ENCODE results near the gene SV2B. TPM values are rescaled to one million over a fixed set of nuclear protein-coding genes. Genes with fewer than 3 reads are reported as not detected.

The SV2B gene
- total and polyA plus RNA-seq, 2 donors (not counting 3 experiments of a cell fraction or from before 2014, with no cell fraction given), result not detected

- TF ChIP-seq MYC (IDR thresholded peaks at IDR 0.05; ENCODE audit: low read depth, low read length) (no peak), POLR2A (IDR thresholded peaks at IDR 0.05; ENCODE audit: low read depth, low read length) (no peak), JUN (IDR thresholded peaks at IDR 0.05; ENCODE audit: borderline replicate concordance, insufficient read depth, insufficient read length, low read depth) (no peak), MAX (IDR thresholded peaks at IDR 0.05; ENCODE audit: insufficient read depth, insufficient read length) (no peak)
- intact Hi-C loops (cut with micrococcal nuclease), result no loop called here
These were observed 34.6 kb upstream of the SV2B start for GRCh38 chr15:91065505-91065904.

GRCh38 chr15:91067036-91067435 lies 33.0 kb upstream of the SV2B start:
- Histone ChIP-seq H3K27me3 (ENCODE audit: control insufficient read depth in 2 of 2, insufficient read depth in 2 of 2, low read length in 2 of 2) (no peaks in the 10 kb centered on the region), H3K36me3 (ENCODE audit: control insufficient read depth in 2 of 2, extremely low read depth in 1 of 2, insufficient read depth in 2 of 2, low read length in 2 of 2) (no peaks in the 10 kb centered on the region), H3K9ac (replicated peaks; ENCODE audit: extremely low read depth, insufficient read depth, low read length) (no peak overlapping the region), H3K4me2 (ENCODE audit: insufficient read depth, low read length) (no peak overlapping the region), H3K4me1 (ENCODE audit: control insufficient read depth, extremely low read depth, insufficient read depth, low read length) (no peaks in the 10 kb centered on the region), H3K4me3 (replicated peaks in 1 of 3; ENCODE audit: insufficient read depth in 1 of 3, low read depth in 1 of 3, low read length in 3 of 3) (no peak overlapping the region), H3K27ac (ENCODE audit: insufficient read depth, low read depth, low read length) (no peak overlapping the region), H3K79me2 (ENCODE audit: control insufficient read depth, insufficient read depth, low read length) (no peaks in the 10 kb centered on the region), H4K20me1 (replicated peaks; ENCODE audit: control insufficient read depth, extremely low read depth, insufficient read depth, low read length) (no peaks in the 10 kb centered on the region), H3K9me1 (replicated peaks; ENCODE audit: control insufficient read depth, extremely low read depth, insufficient read depth, low read length) (no peaks in the 10 kb centered on the region), H3K9me3 (replicated peaks; ENCODE audit: control insufficient read depth, insufficient read depth, low read length) (no peaks in the 10 kb centered on the region), H2AFZ (ENCODE audit: low read depth, low read length) (no peak overlapping the region)
- dilution Hi-C loops (cut with MboI; ENCODE audit: extremely low pct_ligation_motif_present, low sequenced_read_pairs) (no loop called here), intact Hi-C loops (cut with micrococcal nuclease) (no loop called here)
- FAIRE-seq (no peak), DNase-seq (ENCODE audit: low read depth, low spot score) (no peak)
- ChIA-PET POLR2A (no interaction called here), CTCF (interaction anchor here (1.1 kb wide), 1 partner anchor 12 kb away, joined by 3 read pairs; no protein-coding TSS in a partner anchor)
- TF ChIP-seq MAX (IDR thresholded peaks at IDR 0.05; ENCODE audit: insufficient read depth, insufficient read length), result no peak
- no peak for TF ChIP-seq CTCF (IDR thresholded peaks at IDR 0.05; ENCODE audit: extremely low read depth in 1 of 2, insufficient read depth in 1 of 2, low read depth in 1 of 2, low read length in 2 of 2)
- no peak for TF ChIP-seq POLR2AphosphoS5 (IDR thresholded peaks at IDR 0.05; ENCODE audit: insufficient read depth, low read depth, low read length)
- no TSS peak for BruUV-seq (replicated peaks)

More at GRCh38 chr15:91065505-91065904, 34.6 kb upstream of the SV2B start:
- dilution Hi-C loops (cut with MboI; ENCODE audit: extremely low pct_ligation_motif_present, low sequenced_read_pairs), result no loop called here
- DNase-seq (ENCODE audit: low read depth, low spot score) (no peak), FAIRE-seq (no peak)
- H3K4me3 ChIP-seq (replicated peaks in 1 of 3; ENCODE audit: insufficient read depth in 1 of 3, low read depth in 1 of 3, low read length in 3 of 3), result no peak overlapping the region
- no peaks in the 10 kb centered on the region for H3K79me2 ChIP-seq (ENCODE audit: control insufficient read depth, insufficient read depth, low read length)
- no peaks in the 10 kb centered on the region for H3K4me1 ChIP-seq (ENCODE audit: control insufficient read depth, extremely low read depth, insufficient read depth, low read length)
- ChIA-PET POLR2A (no interaction called here), CTCF (no interaction called here)
- no peaks in the 10 kb centered on the region for H3K9me3 ChIP-seq (replicated peaks; ENCODE audit: control insufficient read depth, insufficient read depth, low read length)
- no peak overlapping the region for H3K27ac ChIP-seq (ENCODE audit: insufficient read depth, low read depth, low read length)
- no peaks in the 10 kb centered on the region for H3K27me3 ChIP-seq (ENCODE audit: control insufficient read depth in 2 of 2, insufficient read depth in 2 of 2, low read length in 2 of 2)
- BruUV-seq (replicated peaks), result no TSS peak
- no peak overlapping the region for H2AFZ ChIP-seq (ENCODE audit: low read depth, low read length)
- H3K36me3 ChIP-seq (ENCODE audit: control insufficient read depth in 2 of 2, extremely low read depth in 1 of 2, insufficient read depth in 2 of 2, low read length in 2 of 2), result no peaks in the 10 kb centered on the region
- no peaks in the 10 kb centered on the region for H3K9me1 ChIP-seq (replicated peaks; ENCODE audit: control insufficient read depth, extremely low read depth, insufficient read depth, low read length)
- no peaks in the 10 kb centered on the region for H4K20me1 ChIP-seq (replicated peaks; ENCODE audit: control insufficient read depth, extremely low read depth, insufficient read depth, low read length)
- H3K4me2 ChIP-seq (ENCODE audit: insufficient read depth, low read length), result no peak overlapping the region
- H3K9ac ChIP-seq (replicated peaks; ENCODE audit: extremely low read depth, insufficient read depth, low read length), result no peak overlapping the region
